Measurements from ENCODE around the gene SAFB.
"Not testable (repeated sequence)": the region's sequence is repeated elsewhere in the genome, so short reads cannot be mapped to it uniquely, and the experiment has no call there.

The SAFB gene

GRCh38 chr19:5684694-5685430 lies 62.0 kb downstream of the SAFB start:
- no peak for DNase-seq (ENCODE audit: low spot score)

GRCh38 chr19:5686326-5686646 lies 63.4 kb downstream of the SAFB start:
- DNase-seq (ENCODE audit: low spot score), result no peak

GRCh38 chr19:5686647-5687359 lies 63.9 kb downstream of the SAFB start:
- peak; percentile 84 for DNase-seq (ENCODE audit: low spot score)

GRCh38 chr19:5687360-5688198 lies 64.7 kb downstream of the SAFB start:
- no peak for DNase-seq (ENCODE audit: low spot score)

GRCh38 chr19:5688262-5688881 lies 65.5 kb downstream of the SAFB start:
- DNase-seq (ENCODE audit: low spot score), result not testable (repeated sequence)

DNA sequence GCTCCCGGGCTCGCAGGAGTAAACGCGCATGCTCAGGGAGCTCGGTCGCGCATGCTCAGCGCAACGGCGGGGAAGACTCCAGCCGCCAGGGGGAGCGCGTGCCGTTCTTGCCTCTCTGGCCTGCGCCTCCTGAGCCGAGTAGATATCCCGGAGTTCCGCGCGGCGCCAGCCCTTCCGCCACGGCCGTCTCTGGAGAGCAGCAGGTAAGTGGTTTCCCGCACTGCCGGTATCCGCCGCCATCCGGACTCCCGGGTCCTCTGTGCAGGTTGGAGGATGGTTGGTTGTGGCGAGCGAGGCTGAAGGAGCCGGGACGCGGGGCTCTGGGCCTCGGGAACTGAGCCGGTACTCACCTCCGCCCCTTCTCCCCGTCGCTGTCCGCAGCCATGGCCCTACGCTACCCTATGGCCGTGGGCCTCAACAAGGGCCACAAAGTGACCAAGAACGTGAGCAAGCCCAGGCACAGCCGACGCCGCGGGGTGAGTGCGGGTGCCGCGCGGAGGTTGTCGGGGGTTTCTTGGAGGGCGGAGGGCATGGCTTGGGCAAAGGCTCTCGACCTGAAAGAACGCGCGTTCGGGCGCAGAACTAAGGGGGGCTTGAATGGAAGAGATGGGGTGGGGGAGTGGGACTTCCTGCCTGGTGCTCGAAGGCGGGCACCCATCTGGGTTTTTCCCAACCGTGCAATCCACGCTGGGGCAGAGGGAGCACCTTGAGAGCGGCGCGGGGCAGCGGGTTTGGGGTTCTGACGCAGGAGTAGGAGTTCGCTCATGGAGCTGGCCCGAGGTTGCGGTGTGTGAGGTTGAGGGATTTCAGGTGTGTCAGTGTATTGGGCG lies 67.5 kb downstream of the SAFB start, which contains the start of gene RPL36:
RPL36 (plus strand) TSS at position 171 of the 830 bp plus-strand sequence; CDS start at position 384, 213 bp downstream.
- DNase-seq (ENCODE audit: low spot score), result peak; percentile 93

GRCh38 chr19:5690955-5691821 lies 68.3 kb downstream of the SAFB start:
- DNase-seq (ENCODE audit: low spot score), result no peak

- no peak for DNase-seq (ENCODE audit: low spot score)
Observed at GRCh38 chr19:5691822-5692722, 69.2 kb downstream of the SAFB start.

GRCh38 chr19:5692723-5693194 lies 69.9 kb downstream of the SAFB start:
- no peak for DNase-seq (ENCODE audit: low spot score)

- no peak for DNase-seq (ENCODE audit: low spot score)
Observed at GRCh38 chr19:5693195-5694166, 70.6 kb downstream of the SAFB start.

GRCh38 chr19:5694167-5694955 lies 71.5 kb downstream of the SAFB start:
- DNase-seq (ENCODE audit: low spot score), result no peak

DNA sequence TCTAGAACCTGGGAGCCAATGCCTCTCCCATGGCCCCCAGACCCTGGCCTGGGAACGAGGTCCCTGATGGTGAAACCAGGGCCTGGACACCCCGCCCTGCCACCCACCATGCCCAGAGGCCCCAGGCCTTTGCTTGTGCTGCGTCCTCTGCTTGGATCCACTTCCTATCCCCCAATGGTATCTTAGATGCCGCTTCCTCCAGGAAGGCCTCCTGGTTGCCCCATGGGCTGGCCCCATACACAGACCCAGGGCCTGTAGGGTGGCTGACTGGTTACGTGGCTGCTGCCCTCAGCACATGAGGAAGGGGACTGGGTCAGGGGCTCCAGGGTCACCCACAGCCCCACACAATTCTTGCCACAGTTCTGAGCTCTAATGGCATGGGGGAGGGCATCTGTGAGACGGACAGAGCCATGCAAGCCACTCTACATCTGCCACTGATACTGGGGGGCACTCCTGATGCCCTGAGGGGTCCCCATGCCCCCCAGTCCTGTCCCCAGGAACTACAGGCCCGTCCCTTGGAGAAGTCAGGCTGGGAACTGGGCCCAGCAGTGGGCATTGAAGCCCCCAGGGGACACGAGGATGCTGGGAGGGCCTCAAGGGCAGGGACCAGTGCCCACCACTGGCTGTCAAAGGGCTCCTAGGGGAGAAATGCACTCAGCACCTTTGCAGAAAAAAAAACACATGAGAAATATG lies 72.2 kb downstream of the SAFB start:
- DNase-seq (ENCODE audit: low spot score), result no peak

GRCh38 chr19:5695649-5696195 lies 72.8 kb downstream of the SAFB start:
- DNase-seq (ENCODE audit: low spot score), result no peak

DNA sequence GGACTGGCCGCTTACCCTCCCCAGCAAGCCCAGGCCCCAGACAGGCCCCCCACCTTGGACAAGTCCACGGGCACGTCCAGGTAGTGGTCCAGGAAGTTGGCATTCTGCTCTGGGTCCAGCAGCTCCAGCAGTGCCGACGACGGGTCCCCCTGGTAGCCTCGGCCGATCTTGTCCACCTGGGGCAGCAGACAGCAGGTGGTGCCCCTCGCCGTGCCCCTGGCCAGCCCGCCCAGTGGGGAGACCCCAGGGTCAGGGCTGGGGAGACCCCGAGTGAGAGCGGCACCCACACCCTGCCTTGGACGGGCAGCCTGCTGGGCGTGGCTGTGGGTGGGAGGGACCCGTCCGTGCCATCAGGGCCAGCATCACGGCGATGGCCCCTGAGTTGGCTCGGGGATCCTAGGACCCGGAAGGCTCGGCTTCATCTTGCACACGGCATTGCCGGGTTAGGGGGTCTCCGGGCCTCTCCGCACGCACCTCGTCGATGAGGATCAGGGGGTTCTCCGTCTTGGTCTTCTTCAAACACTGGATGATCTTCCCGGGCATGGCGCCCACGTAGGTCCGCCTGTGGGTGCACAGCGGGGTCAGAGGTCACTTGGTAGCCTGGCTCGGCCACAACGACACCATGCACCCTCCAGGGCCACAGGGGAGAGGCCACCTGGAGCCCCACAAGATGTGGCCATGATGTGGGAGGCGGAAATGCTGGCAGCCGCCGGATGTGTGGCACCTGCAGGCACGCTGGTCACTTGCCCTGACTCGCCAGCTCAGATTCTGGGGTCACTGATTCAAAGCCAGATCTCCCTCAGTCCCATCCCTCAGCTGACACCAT lies 73.5 kb downstream of the SAFB start:
- DNase-seq (ENCODE audit: low spot score), result no peak

All from pons (tissue), 1 donor.